Measurements from ENCODE around the gene DNAJC13. TPM values are rescaled to one million over a fixed set of nuclear protein-coding genes. Genes with fewer than 3 reads are reported as not detected.

DNAJC13 gene, protein sequence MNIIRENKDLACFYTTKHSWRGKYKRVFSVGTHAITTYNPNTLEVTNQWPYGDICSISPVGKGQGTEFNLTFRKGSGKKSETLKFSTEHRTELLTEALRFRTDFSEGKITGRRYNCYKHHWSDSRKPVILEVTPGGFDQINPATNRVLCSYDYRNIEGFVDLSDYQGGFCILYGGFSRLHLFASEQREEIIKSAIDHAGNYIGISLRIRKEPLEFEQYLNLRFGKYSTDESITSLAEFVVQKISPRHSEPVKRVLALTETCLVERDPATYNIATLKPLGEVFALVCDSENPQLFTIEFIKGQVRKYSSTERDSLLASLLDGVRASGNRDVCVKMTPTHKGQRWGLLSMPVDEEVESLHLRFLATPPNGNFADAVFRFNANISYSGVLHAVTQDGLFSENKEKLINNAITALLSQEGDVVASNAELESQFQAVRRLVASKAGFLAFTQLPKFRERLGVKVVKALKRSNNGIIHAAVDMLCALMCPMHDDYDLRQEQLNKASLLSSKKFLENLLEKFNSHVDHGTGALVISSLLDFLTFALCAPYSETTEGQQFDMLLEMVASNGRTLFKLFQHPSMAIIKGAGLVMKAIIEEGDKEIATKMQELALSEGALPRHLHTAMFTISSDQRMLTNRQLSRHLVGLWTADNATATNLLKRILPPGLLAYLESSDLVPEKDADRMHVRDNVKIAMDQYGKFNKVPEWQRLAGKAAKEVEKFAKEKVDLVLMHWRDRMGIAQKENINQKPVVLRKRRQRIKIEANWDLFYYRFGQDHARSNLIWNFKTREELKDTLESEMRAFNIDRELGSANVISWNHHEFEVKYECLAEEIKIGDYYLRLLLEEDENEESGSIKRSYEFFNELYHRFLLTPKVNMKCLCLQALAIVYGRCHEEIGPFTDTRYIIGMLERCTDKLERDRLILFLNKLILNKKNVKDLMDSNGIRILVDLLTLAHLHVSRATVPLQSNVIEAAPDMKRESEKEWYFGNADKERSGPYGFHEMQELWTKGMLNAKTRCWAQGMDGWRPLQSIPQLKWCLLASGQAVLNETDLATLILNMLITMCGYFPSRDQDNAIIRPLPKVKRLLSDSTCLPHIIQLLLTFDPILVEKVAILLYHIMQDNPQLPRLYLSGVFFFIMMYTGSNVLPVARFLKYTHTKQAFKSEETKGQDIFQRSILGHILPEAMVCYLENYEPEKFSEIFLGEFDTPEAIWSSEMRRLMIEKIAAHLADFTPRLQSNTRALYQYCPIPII (N-terminal part only)
- total RNA-seq: 43.8 and 55.9 TPM in 2 replicates

DNA sequence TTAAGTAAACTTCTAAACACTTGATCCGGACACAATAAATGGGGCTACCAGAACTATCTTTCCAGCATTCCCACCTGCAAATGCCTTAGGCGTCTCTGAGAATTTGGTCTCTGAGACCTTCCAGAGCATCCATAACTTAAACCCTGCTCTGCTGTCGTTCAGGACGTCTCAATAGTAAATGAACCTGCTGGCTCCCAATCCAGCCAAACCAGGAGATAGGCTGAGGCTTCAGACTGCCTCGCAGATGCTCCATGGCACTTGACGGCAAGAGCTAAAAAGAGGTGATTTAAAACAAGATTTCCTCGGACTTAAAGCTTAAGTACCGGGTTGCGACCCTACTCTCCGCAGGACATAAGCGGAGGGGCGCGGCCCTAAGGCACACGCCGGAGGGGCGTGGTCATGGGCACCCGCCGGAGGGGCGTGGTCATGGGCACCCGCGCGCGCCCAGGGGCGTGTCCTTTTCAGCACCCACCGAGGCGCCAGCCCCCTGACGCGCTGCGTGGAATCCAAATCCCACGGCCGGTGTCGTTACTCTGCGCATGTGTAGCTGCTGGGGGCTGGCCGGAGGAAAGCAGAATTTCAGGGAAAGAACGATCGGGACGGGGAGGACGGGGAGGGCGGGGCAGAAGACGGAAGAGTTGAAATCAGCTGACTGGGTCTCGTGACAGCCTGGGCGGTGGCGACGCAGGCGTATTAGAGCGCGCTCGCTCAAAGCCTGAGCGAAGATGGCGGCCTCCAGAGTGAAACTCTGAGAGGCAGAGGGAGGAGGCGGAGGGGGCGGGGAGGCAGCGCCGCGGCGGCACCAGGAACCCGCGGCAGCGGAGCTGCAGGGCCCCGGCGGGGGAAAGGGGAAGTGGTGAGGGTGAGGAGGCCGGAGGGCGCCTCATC lies at the start of gene DNAJC13:
Gene DNAJC13, plus strand, starts transcription at position 696 of the 888 bp plus-strand sequence. CDS start 17,049 bp downstream, outside the sequence.

Other genes with a start within 250 kb of the DNAJC13 start
- not detected in 2 replicates for gene ACP3, start 100.1 kb upstream of the DNAJC13 start, total RNA-seq
- gene ACKR4, start 179.8 kb downstream of the DNAJC13 start, total RNA-seq: 0.09 and 0.33 TPM in 2 replicates
- gene ACAD11, start 242.3 kb downstream of the DNAJC13 start, total RNA-seq: 13.1 and 19.6 TPM in 2 replicates
- gene UBA5, start 242.8 kb downstream of the DNAJC13 start, total RNA-seq: 20.8 and 30.3 TPM in 2 replicates

Data from dermis lymphatic vessel endothelial cell (primary cell).